B cell (primary cell): ENCODE measurements around the gene CCDC86. TPM values are rescaled to one million over a fixed set of nuclear protein-coding genes. Genes with fewer than 3 reads are reported as not detected.

ENCODE experiments used
- ATAC-seq: fragments of 200-7000 bp; cut with Tn5 transposase; one replicate; pipeline ENCODE4 v1.10.0; 2021; ENCODE audit warnings: low read depth, mild to moderate bottlenecking, moderate number of reproducible peaks, moderate library complexity
- CTCF ChIA-PET: fragments of 350-600 bp; sonication (Branson Sonifier 250); formaldehyde crosslinking; loops from one replicate; lab custom pipeline; 2021; ENCODE audit warnings: antibody characterized with exemption, inconsistent platforms; lab: Charles Lee
- POLR2A ChIA-PET: fragments of 350-600 bp; sonication (Branson Sonifier 250); formaldehyde crosslinking; loops from one replicate; lab custom pipeline; 2021; ENCODE audit warnings: antibody characterized with exemption; lab: Charles Lee
- DNase-seq: peaks from one replicate; pipeline ENCODE4 v3.0.0; 2013
- H2AFZ ChIP-seq: 2 replicates; pipeline ENCODE4 v1.6.1; 2012; ENCODE audit warnings: mild to moderate bottlenecking, low read depth, low read length; ENCODE audit not compliant: insufficient read depth, poor library complexity, severe bottlenecking
- H3K27ac ChIP-seq, 2 donors: 1 replicate in 1 of 2; 2 replicates in 1 of 2; pipeline ENCODE4 v1.5.1; 2012 to 2013; ENCODE audit warnings: low read length in 2 of 2, mild to moderate bottlenecking in 2 of 2, moderate library complexity in 1 of 2
- H3K27me3 ChIP-seq, 4 experiments: fragments of 200-600 bp in 1 of 4; sonication (generic) in 1 of 4; replicated peaks in 1 of 4; 1 replicate in 2 of 4; 2 replicates in 2 of 4; pipeline versions ENCODE4 v1.6.1 to v1.7.0; 2013 to 2016; ENCODE audit warnings: low read length in 3 of 4, mild to moderate bottlenecking in 2 of 4, mixed read lengths in 1 of 4, moderate library complexity in 1 of 4; ENCODE audit not compliant: insufficient read depth in 4 of 4, control insufficient read depth in 3 of 4; ENCODE audit errors: control extremely low read depth in 1 of 4
- H3K36me3 ChIP-seq, 2 experiments: replicated peaks in 1 of 2; 1 replicate in 1 of 2; 2 replicates in 1 of 2; pipeline versions ENCODE4 v1.6.1 to v1.7.1; 2013; ENCODE audit warnings: low read length in 1 of 2; ENCODE audit not compliant: insufficient read depth in 2 of 2, control insufficient read depth in 1 of 2; ENCODE audit errors: control extremely low read depth in 1 of 2, extremely low read depth in 1 of 2
- H3K4me1 ChIP-seq, 2 donors: fragments of 200-600 bp in 1 of 2; sonication (generic) in 1 of 2; 1 replicate in 1 of 2; 2 replicates in 1 of 2; pipeline versions ENCODE4 v1.5.1 to v1.6.1; 2013 to 2017; ENCODE audit warnings: low read length in 2 of 2; ENCODE audit not compliant: control insufficient read depth in 2 of 2, insufficient read depth in 2 of 2
- H3K4me2 ChIP-seq: replicated peaks from 2 replicates; pipeline ENCODE3; 2012; ENCODE audit warnings: mild to moderate bottlenecking, low read depth, low read length; ENCODE audit not compliant: poor library complexity, severe bottlenecking
- H3K4me3 ChIP-seq, 5 experiments: fragments of 200-600 bp in 1 of 5; sonication (generic) in 1 of 5; 1 replicate in 3 of 5; 2 replicates in 2 of 5; pipeline versions ENCODE4 v1.5.1 to v1.7.0; 2011 to 2016; ENCODE audit warnings: low read length in 4 of 5, mild to moderate bottlenecking in 4 of 5, low read depth in 2 of 5, control low read depth in 1 of 5, moderate library complexity in 1 of 5; ENCODE audit not compliant: insufficient read depth in 1 of 5; ENCODE audit errors: control extremely low read depth in 1 of 5, extremely low read depth in 1 of 5
- H3K79me2 ChIP-seq: fragments of 200-600 bp; sonication (generic); one replicate; pipeline ENCODE4 v1.6.0; 2016; ENCODE audit warnings: low read length; ENCODE audit not compliant: control insufficient read depth, insufficient read depth
- H3K9ac ChIP-seq: fragments of 200-600 bp; sonication (generic); 2 replicates; pipeline ENCODE4 v1.6.1; 2017; ENCODE audit warnings: mild to moderate bottlenecking, low read length, moderate library complexity
- H3K9me3 ChIP-seq, 3 donors: one replicate each; pipeline versions ENCODE4 v1.6.1 to v1.7.1; 2013; ENCODE audit warnings: low read length in 2 of 3; ENCODE audit not compliant: control insufficient read depth in 2 of 3, insufficient read depth in 1 of 3; ENCODE audit errors: control extremely low read depth in 1 of 3
- H4K20me1 ChIP-seq: 2 replicates; pipeline ENCODE4 v1.6.0; 2012; ENCODE audit warnings: mild to moderate bottlenecking, low read length; ENCODE audit not compliant: insufficient read depth, control insufficient read depth, poor library complexity, severe bottlenecking
- H3K27ac Mint-ChIP-seq: one replicate; pipeline ENCODE4 v1.8.0; 2021; ENCODE audit warnings: mixed read lengths
- H3K27me3 Mint-ChIP-seq: one replicate; pipeline ENCODE4 v1.8.0; 2021; ENCODE audit warnings: mixed read lengths
- H3K4me1 Mint-ChIP-seq: one replicate; pipeline ENCODE4 v1.8.0; 2021; ENCODE audit warnings: mixed read lengths
- H3K4me3 Mint-ChIP-seq: one replicate; pipeline ENCODE4 v1.8.0; 2021; ENCODE audit warnings: mixed read lengths
- H3K9me3 Mint-ChIP-seq: one replicate; pipeline ENCODE4 v1.8.0; 2022; ENCODE audit warnings: mixed read lengths; ENCODE audit not compliant: insufficient read depth
- EZH2 ChIP-seq: IDR thresholded peaks from 2 replicates; pipeline ENCODE4 v1.6.1; 2012; ENCODE audit warnings: borderline replicate concordance, low read depth, mild to moderate bottlenecking, moderate library complexity, low read length; ENCODE audit not compliant: insufficient read depth, poor library complexity, severe bottlenecking
- WGBS: methylation state at CpG from one replicate; pipeline ENCODE4 v1.1.5; 2013; ENCODE audit warnings: missing lambda C conversion rate; ENCODE audit not compliant: insufficient coverage; 5-methylcytosine and 5-hydroxymethylcytosine counted together
- intact Hi-C: fragments of 100-400 bp; cut with micrococcal nuclease; formaldehyde crosslinking; loops from one replicate; pipeline ENCODE4 v1.10.0; 2022
- polyA plus RNA-seq: library from polyadenylated mRNA; depleted of rRNA; stranded (reverse); fragments of >200 nt; gene quantifications from 2 replicates; pipeline ENCODE4 v1.2.3, GENCODE V29; 2012
- total RNA-seq, 2 donors: library from RNA; stranded (reverse); fragments of 120-200 nt in 1 of 2; gene quantifications; 1 replicate in 1 of 2; 2 replicates in 1 of 2; pipeline versions ENCODE4 v1.2.3 to v1.2.4, GENCODE V29; 2013 to 2022
- TF ChIP-seq, protein P1 (sequence below): fragments of 200-600 bp; IDR thresholded peaks from one replicate; pipeline ENCODE4 v1.8.0; 2022; ENCODE audit warnings: antibody characterized with exemption, mild to moderate bottlenecking

Gene CCDC86
- total and polyA plus RNA-seq, 2 donors (not counting 1 experiment from before 2014, with no cell fraction given): 10.5 to 12.4 TPM

DNA sequence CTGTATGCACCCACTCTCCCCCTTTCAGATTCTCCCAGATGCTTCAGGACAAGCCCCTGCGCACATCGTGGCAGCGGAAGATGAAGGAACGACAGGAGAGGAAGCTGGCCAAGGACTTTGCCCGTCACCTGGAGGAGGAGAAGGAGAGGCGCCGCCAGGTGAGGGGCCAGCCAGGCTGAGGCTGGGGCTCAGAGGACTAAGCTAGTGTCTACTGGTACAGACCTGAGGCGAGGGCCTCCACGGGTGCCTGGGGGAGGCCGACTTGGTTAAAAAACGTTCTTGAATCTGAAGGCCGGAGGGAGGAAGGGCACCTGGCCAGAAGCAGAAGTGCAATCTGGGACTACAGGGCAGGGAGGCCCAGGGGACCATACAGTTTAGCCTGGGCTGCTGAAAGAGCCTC, 6.0 kb downstream of the CCDC86 start:
- ATAC-seq (no peak), DNase-seq (no peak)
- H3K27ac ChIP-seq: no peak overlapping the region
- H3K9me3 Mint-ChIP-seq: no peaks in the 10 kb centered on the region
- peaks cover 26% of the 10 kb centered on the region for H3K4me1 Mint-ChIP-seq
- no peaks in the 10 kb centered on the region for H3K27me3 Mint-ChIP-seq
- H3K4me3 Mint-ChIP-seq: no peak overlapping the region
- ChIA-PET CTCF (no interaction called here), POLR2A (no interaction called here)
- H3K79me2 ChIP-seq: peaks cover 13% of the 10 kb centered on the region
- no peaks in the 10 kb centered on the region for H3K27me3 ChIP-seq
- peaks cover 18 to 20% of the 10 kb centered on the region in 2 donors for H3K4me1 ChIP-seq
- no peak overlapping the region for H3K4me2 ChIP-seq
- H2AFZ ChIP-seq: no peak overlapping the region
- TF ChIP-seq, protein P1, sequence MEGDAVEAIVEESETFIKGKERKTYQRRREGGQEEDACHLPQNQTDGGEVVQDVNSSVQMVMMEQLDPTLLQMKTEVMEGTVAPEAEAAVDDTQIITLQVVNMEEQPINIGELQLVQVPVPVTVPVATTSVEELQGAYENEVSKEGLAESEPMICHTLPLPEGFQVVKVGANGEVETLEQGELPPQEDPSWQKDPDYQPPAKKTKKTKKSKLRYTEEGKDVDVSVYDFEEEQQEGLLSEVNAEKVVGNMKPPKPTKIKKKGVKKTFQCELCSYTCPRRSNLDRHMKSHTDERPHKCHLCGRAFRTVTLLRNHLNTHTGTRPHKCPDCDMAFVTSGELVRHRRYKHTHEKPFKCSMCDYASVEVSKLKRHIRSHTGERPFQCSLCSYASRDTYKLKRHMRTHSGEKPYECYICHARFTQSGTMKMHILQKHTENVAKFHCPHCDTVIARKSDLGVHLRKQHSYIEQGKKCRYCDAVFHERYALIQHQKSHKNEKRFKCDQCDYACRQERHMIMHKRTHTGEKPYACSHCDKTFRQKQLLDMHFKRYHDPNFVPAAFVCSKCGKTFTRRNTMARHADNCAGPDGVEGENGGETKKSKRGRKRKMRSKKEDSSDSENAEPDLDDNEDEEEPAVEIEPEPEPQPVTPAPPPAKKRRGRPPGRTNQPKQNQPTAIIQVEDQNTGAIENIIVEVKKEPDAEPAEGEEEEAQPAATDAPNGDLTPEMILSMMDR: no peak
- no peak for TF ChIP-seq EZH2
- no peak overlapping the region for H3K4me3 ChIP-seq
- no peaks in the 10 kb centered on the region for H3K9me3 ChIP-seq
- H3K27ac Mint-ChIP-seq: no peak overlapping the region
- no peaks in the 10 kb centered on the region for H4K20me1 ChIP-seq
- intact Hi-C loops: no loop called here
- 91% methylated on average over 12 of the region's 12 CpGs for WGBS
- no peak overlapping the region for H3K9ac ChIP-seq
- peaks cover 0 to 46% of the 10 kb centered on the region in 2 experiments for H3K36me3 ChIP-seq

DNA sequence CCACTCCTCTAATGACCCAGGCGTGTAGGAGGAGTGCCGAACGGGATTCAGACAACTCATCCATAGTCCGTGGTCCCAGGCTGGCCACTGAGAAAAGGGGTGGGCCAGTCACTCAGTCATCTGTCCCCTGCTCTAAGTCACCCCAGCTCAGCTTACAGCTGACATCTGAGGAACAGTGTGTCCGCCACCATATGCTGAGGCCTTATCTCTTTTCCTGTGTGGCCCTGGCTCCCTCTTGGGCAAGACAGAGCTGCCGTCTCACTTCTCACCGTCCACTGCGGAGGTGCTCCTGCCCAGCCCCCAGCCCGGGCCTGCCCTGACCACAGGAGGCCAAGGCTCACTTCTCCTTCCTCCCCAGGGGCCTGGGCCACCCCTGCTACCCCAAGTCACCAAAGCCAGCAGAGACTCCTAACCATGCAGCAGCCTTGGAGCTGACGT, 6.8 kb downstream of the CCDC86 start:
- Mint-ChIP-seq H3K9me3 (no peaks in the 10 kb centered on the region), H3K4me3 (no peak overlapping the region), H3K27ac (no peak overlapping the region), H3K27me3 (no peaks in the 10 kb centered on the region), H3K4me1 (peaks cover 18% of the 10 kb centered on the region)
- H3K79me2 ChIP-seq: peaks cover 6% of the 10 kb centered on the region
- ATAC-seq: no peak
- ChIA-PET POLR2A (no interaction called here), CTCF (interaction anchor here (0.9 to 1.0 kb wide), 2 partner anchors 17 to 20 kb away, joined by 3 to 4 read pairs; no protein-coding TSS in a partner anchor)
- no peak overlapping the region for H3K9ac ChIP-seq
- no peaks in the 10 kb centered on the region for H3K27me3 ChIP-seq
- no peaks in the 10 kb centered on the region for H3K9me3 ChIP-seq
- no peak overlapping the region for H2AFZ ChIP-seq
- DNase-seq: no peak
- intact Hi-C loops: no loop called here
- no peaks in the 10 kb centered on the region for H4K20me1 ChIP-seq
- H3K4me2 ChIP-seq: no peak overlapping the region
- H3K27ac ChIP-seq: no peak overlapping the region
- TF ChIP-seq EZH2: no peak
- TF ChIP-seq, protein P1: no peak
- H3K4me3 ChIP-seq: no peak overlapping the region
- WGBS: 89% methylated on average over 10 of the region's 10 CpGs
- peaks cover 10 to 12% of the 10 kb centered on the region in 2 donors for H3K4me1 ChIP-seq
- peaks cover 0 to 46% of the 10 kb centered on the region in 2 experiments for H3K36me3 ChIP-seq
